HG03469 (cell line): ENCODE measurements around the gene UBN1.
"Not testable (repeated sequence)": the region's sequence is repeated elsewhere in the genome, so short reads cannot be mapped to it uniquely, and the experiment has no call there.

Experiments
- ATAC-seq: cut with Tn5 transposase; IDR thresholded peaks from one replicate; pipeline ENCODE4 v1.9.1; 2021; ENCODE audit warnings: mild to moderate bottlenecking, moderate library complexity, moderate number of reproducible peaks; ENCODE audit not compliant: unreplicated experiment

The UBN1 gene

DNA sequence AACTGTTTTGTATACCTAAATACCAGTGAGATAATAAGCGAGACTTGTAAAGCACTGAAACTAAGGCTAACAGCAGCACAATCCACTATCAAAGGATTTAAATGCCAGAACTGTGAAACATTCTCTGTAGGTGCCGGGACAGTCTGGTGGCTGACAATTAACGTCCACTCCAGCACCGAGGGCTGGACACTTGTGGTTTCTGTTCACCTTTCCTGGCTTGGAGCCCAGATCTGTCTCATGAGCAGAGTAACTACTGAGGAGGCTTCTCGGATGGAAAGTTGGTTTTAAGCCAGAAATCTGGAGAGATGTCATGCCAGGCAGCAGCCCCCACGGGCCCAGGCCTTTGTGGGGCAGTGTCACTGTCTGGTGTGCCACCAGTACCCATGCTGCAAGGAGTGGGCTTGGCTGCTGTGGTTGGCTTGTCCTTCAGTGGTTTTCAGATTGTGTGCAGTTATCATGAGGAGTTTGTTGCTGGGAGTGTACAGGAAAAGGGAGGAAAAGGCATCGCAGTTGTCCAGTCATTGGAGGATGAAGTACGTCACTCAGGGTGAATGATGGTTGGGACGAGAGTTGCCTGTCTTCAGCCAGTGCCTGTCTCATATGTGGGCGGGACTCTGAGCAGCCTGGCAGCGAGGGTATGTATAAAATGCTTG is 35.5 kb downstream of the UBN1 start:
- ATAC-seq: no peak

DNA sequence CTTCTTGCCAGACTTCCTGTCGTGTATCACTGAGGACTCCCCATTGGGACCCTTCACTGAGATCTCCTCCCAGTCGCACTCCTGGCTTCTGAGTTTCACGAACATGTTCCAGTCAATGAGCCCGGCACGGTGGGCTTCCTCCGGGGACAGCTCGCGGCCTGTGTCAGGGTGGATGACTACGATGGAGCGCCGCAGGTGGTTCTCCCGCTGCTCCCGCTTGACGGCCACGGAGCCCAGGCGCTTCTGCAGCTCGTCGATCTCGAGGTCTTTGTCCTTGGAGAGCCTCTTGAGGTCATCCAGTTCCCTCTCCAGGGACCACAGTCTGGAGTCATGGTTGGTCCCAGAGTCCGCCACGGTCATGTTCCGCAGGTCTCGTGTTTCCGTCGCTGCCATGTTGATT is 36.2 kb downstream of the UBN1 start:
- ATAC-seq: no peak

GRCh38 chr16:4884209-4884608 is 36.9 kb downstream of the UBN1 start:
- ATAC-seq: no peak

DNA sequence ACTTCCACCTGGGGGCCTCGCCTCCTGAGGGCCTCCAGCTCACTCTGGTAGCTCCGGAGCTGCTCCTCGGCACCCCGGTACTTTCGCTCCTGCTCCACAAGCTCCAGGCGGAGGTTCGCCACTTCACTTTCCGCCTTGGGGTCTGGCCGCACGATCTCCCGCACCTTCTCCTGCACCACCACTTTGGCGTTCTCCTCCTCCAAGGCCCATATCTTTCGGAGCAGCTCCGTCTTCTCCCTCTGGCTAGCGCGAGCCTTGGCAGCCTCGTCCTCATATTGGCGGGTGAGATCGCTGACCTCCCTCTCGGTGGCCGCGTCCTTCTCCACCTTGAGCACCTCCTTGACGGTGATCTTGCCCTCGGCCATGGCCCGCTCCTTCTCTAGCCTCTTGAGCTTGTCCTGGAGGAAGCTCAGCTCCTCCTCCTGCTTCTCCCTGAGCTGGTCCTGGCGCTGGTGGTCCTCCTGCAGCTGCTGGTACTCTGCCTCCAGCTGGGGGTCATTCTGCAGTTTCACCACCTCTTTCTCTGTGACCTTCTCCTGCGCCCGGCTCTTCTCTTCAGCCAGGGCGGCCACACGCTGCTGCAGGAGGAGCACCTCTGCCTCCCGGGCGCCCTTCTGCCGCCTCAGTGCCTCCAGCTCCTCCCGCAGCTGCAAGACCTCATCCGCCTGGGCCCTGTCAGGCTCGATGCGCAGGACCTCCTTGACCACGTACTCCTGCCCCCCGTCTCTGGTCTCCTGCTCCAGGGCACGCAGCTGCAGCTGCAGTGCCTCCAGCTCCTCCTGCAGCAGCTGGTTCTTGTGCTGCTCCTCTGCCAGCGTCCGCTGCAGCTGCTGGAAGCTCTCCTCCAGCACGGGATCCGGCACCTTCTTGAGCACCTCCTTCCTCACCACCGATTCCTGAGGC is 37.9 kb downstream of the UBN1 start:
- ATAC-seq: no peak

DNA sequence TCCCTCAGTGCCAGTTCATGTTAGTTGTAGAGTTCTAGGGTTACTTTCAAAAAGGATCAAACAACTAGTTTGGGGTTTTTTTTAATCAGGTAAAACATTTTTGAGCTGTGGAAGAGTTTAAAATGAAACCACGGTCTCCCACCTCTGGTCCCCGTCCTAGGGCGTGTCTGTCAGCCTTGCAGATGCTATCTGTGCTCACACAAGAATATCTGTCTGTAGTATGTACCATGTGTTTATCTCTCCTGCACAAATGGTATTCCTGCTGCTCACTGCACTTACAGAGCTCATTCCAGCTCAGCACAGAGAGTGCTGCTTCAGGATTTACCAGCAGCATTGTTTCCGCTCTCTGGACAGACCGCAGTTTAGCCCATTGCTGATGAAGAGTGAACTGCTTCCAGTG is 38.9 kb downstream of the UBN1 start:
- no peak for ATAC-seq

DNA sequence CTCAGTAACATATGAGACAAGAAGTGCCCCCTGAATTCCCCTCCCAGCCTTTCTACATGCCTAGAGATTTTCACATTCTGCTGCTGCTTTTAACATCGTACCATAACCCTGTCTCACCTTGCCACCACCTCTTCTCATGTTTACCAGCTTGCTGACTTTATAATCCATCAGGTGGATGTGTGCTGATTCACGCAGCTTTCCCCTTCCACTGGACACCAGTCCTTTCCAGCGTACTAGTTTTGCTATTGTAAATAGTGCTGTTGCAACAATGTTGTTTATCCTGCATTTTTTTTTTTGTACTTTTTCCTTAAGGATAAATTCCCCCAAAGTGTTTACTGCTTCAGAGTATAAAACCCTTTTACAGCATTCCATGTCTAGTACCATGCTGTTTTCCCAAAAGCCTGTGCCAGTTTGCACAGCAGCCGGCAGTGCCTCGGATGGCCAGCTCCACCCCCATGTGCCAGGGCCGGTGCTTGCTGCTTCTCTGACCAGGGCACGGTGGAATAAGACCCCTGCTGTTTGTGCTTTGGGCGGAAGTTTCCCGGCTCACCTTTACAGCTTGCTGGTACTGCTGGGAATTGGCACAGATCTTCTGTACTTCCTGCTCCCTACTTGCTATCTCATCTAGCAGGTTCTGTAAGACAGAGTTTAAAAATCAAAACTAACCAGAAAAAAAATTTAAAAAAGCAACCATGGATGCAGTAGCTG is 41.3 kb downstream of the UBN1 start:
- ATAC-seq: no peak

GRCh38 chr16:4890026-4890425 is 42.7 kb downstream of the UBN1 start:
- ATAC-seq: no peak

DNA sequence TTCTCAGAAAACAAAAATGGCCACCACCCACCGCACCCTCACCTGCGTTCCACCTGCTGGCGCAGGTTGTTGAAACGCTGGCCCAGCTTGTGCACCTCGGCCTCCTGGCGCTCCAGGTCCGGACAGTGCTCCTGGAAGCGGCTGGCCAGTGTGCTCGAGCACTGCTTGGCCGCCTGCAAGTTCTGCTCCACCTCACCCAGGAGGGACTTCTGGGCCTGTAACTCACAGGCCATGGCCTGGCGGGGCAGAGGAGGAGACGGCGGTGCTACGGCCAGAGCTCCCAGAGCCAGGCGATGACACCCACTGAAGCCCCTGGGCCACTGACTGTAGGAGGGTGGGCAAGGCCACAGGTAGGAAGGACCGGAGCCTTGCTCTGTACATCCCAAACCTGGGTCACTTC is 43.4 kb downstream of the UBN1 start:
- no peak for ATAC-seq

DNA sequence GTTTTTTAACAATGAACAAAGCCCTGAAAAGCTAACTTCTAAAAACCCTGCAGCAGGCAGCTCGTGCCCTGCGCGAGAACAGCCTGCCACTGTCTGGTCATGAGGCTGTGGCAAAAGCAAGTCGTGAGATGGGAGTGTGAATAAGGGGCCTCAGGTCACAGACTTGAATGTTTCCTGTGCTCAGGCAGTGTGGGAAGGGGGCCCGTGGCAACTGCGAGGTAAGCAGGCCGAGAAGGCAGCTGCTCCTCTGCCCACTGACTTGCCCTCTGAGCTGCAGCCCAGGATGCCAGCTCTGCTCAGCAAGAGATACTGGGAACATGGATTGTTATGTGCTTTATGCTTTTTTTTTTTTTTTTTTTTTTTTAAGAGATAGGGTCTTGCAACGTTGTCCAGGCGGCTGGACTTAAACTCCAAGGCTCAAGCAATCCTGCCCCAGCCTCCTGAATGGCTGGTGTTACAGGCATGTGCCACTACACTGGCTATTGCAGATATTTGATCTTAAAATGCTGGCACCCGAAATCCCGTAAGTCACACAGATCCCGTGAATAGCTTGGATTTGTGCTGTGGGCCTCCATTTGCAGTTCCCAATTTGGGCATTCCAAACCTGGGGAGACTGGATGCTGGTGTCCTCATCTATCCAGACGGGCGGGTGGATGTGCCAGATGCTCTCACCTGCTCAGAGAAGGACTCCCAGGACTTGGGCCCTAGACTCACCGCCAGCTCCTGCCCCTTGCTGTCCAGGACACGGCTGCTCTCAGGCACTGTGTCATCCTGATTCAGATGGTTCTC is 44.0 kb downstream of the UBN1 start:
- no peak for ATAC-seq

GRCh38 chr16:4891886-4892216 is 44.6 kb downstream of the UBN1 start:
- ATAC-seq: no peak

GRCh38 chr16:4892361-4893102 is 45.3 kb downstream of the UBN1 start:
- no peak for ATAC-seq

DNA sequence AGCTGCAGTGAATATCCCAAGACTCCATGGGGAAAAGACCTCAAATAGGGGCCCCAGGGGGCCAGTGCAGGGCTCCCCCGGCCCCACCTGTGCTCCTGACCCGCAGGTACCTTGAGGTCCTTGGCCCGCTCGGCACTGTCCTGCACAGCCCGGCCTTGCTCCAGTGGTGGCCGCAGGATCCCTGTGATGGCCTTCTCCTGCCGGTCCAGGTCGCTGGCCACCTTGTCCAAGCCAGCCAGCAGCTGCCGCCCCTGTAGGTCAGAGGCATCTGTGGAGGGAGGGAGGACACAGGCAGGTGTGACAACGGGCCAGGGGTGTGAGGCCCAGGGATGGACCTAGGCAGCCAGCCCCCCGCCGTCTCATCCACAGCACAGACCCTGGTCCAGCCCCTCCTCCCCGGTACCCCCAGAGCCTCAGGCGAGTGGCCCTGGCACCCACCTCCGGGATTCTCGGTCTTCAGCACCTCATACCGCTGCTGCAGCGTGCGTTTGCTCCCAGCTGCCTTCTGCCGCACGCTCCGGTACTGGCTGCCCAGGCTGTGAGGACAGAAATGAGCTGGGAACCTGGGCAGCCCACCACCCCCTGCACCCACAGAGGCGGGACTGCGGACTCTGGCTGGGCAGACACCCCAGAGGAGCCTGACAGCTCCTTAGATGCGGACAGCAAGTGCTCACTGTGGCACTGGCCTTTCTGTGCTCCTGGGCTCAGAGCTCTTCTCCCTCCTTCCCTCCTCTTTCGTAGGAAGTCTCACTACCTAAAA is 46.0 kb downstream of the UBN1 start:
- ATAC-seq: no peak

GRCh38 chr16:4894276-4895150 is 47.2 kb downstream of the UBN1 start:
- ATAC-seq: no peak

GRCh38 chr16:4895366-4895765 is 48.1 kb downstream of the UBN1 start:
- no peak for ATAC-seq

DNA sequence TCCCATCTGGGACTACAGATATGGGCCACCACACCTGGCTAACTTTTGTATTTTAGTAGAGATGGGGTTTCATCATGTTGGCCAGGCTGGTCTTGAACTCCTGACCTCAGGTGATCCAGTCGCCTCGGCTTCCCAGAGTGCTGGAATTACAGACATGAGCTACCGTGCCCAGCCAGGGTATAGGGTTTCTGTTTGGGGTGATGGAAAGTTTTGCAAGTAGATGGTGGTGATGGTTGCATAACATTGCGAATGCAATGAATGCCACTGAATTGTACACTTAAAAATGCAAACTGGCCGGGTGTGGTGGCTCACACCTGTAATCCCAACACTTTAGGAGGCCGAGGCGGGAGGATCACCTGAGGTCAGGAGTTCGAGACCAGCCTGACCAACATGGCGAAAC is 49.5 kb downstream of the UBN1 start:
- not testable (repeated sequence) for ATAC-seq

GRCh38 chr16:4897328-4897727 is 50.0 kb downstream of the UBN1 start:
- ATAC-seq: no peak

DNA sequence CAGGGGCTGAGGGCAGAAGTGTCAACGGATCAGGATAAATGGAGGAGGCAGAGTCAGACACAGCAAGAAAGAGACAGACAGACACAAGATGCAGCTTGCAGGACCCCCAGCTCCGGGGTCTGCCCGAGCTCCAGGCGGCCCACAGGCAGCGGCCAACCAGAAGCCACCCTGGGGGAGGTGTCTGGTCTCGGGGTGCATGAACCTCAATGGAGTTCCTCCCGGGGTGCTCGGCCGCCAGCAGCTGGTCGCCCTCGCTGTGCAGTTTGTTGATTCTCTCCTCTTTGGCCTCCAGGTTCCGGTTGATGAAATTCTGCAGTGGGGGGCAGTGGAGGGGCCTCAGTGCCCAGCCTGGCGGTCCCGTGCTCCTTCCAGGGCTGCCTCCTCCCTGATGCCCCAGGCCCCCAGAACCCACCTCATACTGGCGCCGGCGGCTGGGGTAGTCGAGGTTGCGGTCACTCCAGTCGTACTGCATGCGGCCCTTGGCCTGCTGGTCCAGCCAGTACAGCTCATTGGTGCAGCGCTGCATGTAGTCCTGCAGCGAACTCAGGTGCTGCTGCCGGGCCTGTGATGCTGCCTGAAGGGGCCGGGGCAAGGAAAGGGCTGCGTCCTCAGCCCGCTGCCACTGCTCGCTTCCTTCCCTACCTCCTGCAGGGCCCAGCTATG is 51.7 kb downstream of the UBN1 start:
- ATAC-seq: no peak

DNA sequence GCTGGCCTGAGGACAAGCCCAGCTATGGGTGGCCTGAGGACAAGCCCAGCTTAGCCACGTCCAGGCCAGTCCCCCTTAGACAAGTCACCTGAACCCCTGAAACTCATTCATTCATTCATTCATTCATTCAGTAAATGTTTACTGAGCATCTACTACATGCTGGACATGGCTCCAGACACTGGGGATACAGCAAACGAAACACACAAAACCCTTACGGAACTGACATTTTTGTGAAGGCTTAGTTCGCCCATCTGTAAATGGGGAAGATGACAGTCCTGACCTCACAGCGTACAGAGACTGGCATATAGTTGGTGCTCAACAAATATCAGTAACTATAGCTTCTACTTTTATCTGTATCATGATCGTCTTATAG is 52.2 kb downstream of the UBN1 start:
- no peak for ATAC-seq
